ENCODE measurements around the gene SMG5. TPM values are rescaled to one million over a fixed set of nuclear protein-coding genes. Genes with fewer than 3 reads are reported as not detected.
A peak's percentile ranks its signal among the peaks of the same experiment; 100 is the strongest.

Gene SMG5
- total RNA-seq, 6 experiments from 2014 or later = 28.1 to 58.8 (median 48.2) TPM

- no peak for TF ChIP-seq POLR2A (IDR thresholded peaks at IDR 0.05)
- TF ChIP-seq, protein P1, sequence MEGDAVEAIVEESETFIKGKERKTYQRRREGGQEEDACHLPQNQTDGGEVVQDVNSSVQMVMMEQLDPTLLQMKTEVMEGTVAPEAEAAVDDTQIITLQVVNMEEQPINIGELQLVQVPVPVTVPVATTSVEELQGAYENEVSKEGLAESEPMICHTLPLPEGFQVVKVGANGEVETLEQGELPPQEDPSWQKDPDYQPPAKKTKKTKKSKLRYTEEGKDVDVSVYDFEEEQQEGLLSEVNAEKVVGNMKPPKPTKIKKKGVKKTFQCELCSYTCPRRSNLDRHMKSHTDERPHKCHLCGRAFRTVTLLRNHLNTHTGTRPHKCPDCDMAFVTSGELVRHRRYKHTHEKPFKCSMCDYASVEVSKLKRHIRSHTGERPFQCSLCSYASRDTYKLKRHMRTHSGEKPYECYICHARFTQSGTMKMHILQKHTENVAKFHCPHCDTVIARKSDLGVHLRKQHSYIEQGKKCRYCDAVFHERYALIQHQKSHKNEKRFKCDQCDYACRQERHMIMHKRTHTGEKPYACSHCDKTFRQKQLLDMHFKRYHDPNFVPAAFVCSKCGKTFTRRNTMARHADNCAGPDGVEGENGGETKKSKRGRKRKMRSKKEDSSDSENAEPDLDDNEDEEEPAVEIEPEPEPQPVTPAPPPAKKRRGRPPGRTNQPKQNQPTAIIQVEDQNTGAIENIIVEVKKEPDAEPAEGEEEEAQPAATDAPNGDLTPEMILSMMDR (IDR thresholded peaks at IDR 0.05) = no peak
- Histone ChIP-seq H3K27me3 (no peaks in the 10 kb centered on the region), H3K9me3 (no peaks in the 10 kb centered on the region), H3K36me3 (peaks cover 0 to 5% (median 2%) of the 10 kb centered on the region in 4 donors), H3K4me3 (no peak overlapping the region), H3K27ac (no peak overlapping the region), H3K4me1 (peaks cover 0 to 32% (median 7%) of the 10 kb centered on the region in 4 donors)
- intact Hi-C loops (cut with DNase I) = no loop called here
- DNase-seq (no peak), ATAC-seq (no peak)
Observed at GRCh38 chr1:156289857-156290256, 7.2 kb upstream of the SMG5 start.

GRCh38 chr1:156286061-156286460, 3.4 kb upstream of the SMG5 start:
- H3K4me1 ChIP-seq = peaks cover 0 to 19% (median 7%) of the 10 kb centered on the region in 4 donors
- no peak for ATAC-seq
- H3K27me3 ChIP-seq = no peaks in the 10 kb centered on the region
- TF ChIP-seq, protein P1 (IDR thresholded peaks at IDR 0.05) = no peak
- no peak for TF ChIP-seq POLR2A (IDR thresholded peaks at IDR 0.05)
- peaks cover 0 to 4% (median 0%) of the 10 kb centered on the region in 4 donors for H3K36me3 ChIP-seq
- no peak overlapping the region for H3K4me3 ChIP-seq
- 85% methylated on average over 7 of the region's 8 CpGs for WGBS (ENCODE audit: insufficient coverage, low coverage, low lambda C conversion rate, missing lambda C conversion rate)
- H3K9me3 ChIP-seq = no peaks in the 10 kb centered on the region
- intact Hi-C loops (cut with DNase I) = no loop called here
- DNase-seq = no peak
- H3K27ac ChIP-seq = no peak overlapping the region

DNA sequence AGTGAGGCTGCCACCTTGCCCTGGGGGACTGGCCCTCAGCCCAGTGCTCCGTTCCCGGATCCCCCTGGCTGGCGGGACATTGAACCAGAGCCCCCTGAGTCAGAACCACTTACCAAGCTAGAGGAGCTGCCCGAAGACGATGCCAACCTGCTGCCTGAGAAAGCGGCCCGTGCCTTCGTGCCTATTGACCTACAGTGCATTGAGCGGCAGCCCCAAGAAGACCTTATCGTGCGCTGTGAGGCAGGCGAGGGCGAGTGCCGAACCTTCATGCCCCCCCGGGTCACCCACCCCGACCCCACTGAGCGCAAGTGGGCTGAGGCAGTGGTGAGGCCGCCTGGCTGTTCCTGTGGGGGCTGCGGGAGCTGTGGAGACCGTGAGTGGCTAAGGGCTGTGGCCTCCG, 2.8 kb upstream of the SMG5 start:
- H3K27ac ChIP-seq = no peak overlapping the region
- DNase-seq (no peak), ATAC-seq (no peak)

DNA sequence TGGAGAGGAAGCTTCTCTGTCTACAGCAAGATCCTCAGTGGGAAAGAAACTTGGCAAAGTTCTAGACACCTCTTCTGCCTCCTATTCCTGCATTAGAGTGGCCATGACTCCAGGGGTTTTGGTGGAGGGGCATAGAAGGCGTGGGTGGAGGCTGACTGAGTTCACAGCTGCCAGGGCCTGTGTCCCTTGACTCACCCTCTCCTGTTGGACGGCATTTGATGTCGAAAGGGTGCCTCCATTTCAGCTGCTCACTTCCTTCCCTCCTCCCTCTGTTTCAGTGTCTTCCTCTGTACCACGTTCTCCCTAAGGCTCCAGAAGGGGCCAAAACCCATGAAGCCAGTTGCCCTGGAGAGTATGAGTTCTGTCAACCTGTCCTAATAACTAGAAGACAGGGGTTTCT, 2.1 kb upstream of the SMG5 start:
- 57% methylated on average over 4 of the region's 4 CpGs for WGBS (ENCODE audit: insufficient coverage, low coverage, low lambda C conversion rate, missing lambda C conversion rate)
- Histone ChIP-seq H3K36me3 (peaks cover 0 to 4% (median under 1%) of the 10 kb centered on the region in 4 donors), H3K4me3 (no peak overlapping the region), H3K27ac (no peak overlapping the region), H3K9me3 (no peaks in the 10 kb centered on the region), H3K27me3 (no peaks in the 10 kb centered on the region), H3K4me1 (peaks cover 0 to 21% (median 7%) of the 10 kb centered on the region in 4 donors)
- DNase-seq (no peak), ATAC-seq (no peak)
- no peak for TF ChIP-seq POLR2A (IDR thresholded peaks at IDR 0.05)
- TF ChIP-seq, protein P1 (IDR thresholded peaks at IDR 0.05) = no peak
- intact Hi-C loops (cut with DNase I) = no loop called here

More for the DNA sequence above, 2.8 kb upstream of the SMG5 start:
- TF ChIP-seq, protein P1 (IDR thresholded peaks at IDR 0.05) = no peak
- no peak for TF ChIP-seq POLR2A (IDR thresholded peaks at IDR 0.05)
- Histone ChIP-seq H3K36me3 (peaks cover 0 to 4% (median 0%) of the 10 kb centered on the region in 4 donors), H3K4me1 (peaks cover 0 to 21% (median 7%) of the 10 kb centered on the region in 4 donors), H3K4me3 (no peak overlapping the region), H3K9me3 (no peaks in the 10 kb centered on the region), H3K27me3 (no peaks in the 10 kb centered on the region)
- no CpG with 5 or more reads among the region's 21 CpGs for WGBS (ENCODE audit: insufficient coverage, low coverage, low lambda C conversion rate, missing lambda C conversion rate)
- intact Hi-C loops (cut with DNase I) = no loop called here

GRCh38 chr1:156284112-156284511, 1.5 kb upstream of the SMG5 start, which contains the start of gene TMEM79:
TMEM79 (plus strand) TSS chr1:156284325; CDS start chr1:156285227, 902 bp downstream.
- H3K4me3 ChIP-seq = peak within 1 kb of the TSS; percentile 85 to 99 (median 87)
- H3K27ac ChIP-seq = peak within 1 kb of the TSS in 2 of 3 donors; percentile 59 to 88
- peaks cover 0 to 21% (median 7%) of the 10 kb centered on the region in 4 donors for H3K4me1 ChIP-seq
- TF ChIP-seq, protein P1 (IDR thresholded peaks at IDR 0.05) = no peak
- H3K36me3 ChIP-seq = peaks cover 0 to 6% (median 2%) of the 10 kb centered on the region in 4 donors
- 82% methylated on average over 5 of the region's 7 CpGs for WGBS (ENCODE audit: insufficient coverage, low coverage, low lambda C conversion rate, missing lambda C conversion rate)
- intact Hi-C loops (cut with DNase I) = no loop called here
- DNase-seq (no peak), ATAC-seq (no peak)
- no peaks in the 10 kb centered on the region for H3K9me3 ChIP-seq
- H3K27me3 ChIP-seq = no peaks in the 10 kb centered on the region
